Measurements from ENCODE around the gene PDXDC1.
A peak's percentile ranks its signal among the peaks of the same experiment; 100 is the strongest.
"Not testable (repeated sequence)": the region's sequence is repeated elsewhere in the genome, so short reads cannot be mapped to it uniquely, and the experiment has no call there.

Gene PDXDC1

GRCh38 chr16:15062085-15062810 lies 87.4 kb downstream of the PDXDC1 start:
- not testable (repeated sequence) for DNase-seq (ENCODE audit: low read depth in 2 of 2, low spot score in 1 of 2)

- not testable (repeated sequence) for DNase-seq (ENCODE audit: low read depth in 2 of 2, low spot score in 1 of 2)
Observed at GRCh38 chr16:15065961-15066360, 91.1 kb downstream of the PDXDC1 start.

GRCh38 chr16:15066690-15067089 lies 91.9 kb downstream of the PDXDC1 start:
- DNase-seq (ENCODE audit: low read depth in 2 of 2, low spot score in 1 of 2), result not testable (repeated sequence)

GRCh38 chr16:15071013-15071412 lies 96.2 kb downstream of the PDXDC1 start:
- not testable (repeated sequence) for DNase-seq (ENCODE audit: low read depth in 2 of 2, low spot score in 1 of 2)

- not testable (repeated sequence) for DNase-seq (ENCODE audit: low read depth in 2 of 2, low spot score in 1 of 2)
Observed at GRCh38 chr16:15071916-15072769, 97.3 kb downstream of the PDXDC1 start.

GRCh38 chr16:15073101-15073500 lies 98.3 kb downstream of the PDXDC1 start:
- no peak for DNase-seq (ENCODE audit: low read depth in 2 of 2, low spot score in 1 of 2)

- DNase-seq (ENCODE audit: low read depth in 2 of 2, low spot score in 1 of 2), result not testable (repeated sequence)
Observed at GRCh38 chr16:15076161-15076560, 101.3 kb downstream of the PDXDC1 start.

- not testable (repeated sequence) for DNase-seq (ENCODE audit: low read depth in 2 of 2, low spot score in 1 of 2)
Observed at GRCh38 chr16:15080883-15081282, 106.1 kb downstream of the PDXDC1 start.

- not testable (repeated sequence) for DNase-seq (ENCODE audit: low read depth in 2 of 2, low spot score in 1 of 2)
Observed at GRCh38 chr16:15082788-15083187, 108.0 kb downstream of the PDXDC1 start.

GRCh38 chr16:15090663-15091269 lies 115.9 kb downstream of the PDXDC1 start:
- DNase-seq (ENCODE audit: low read depth in 2 of 2, low spot score in 1 of 2), result not testable (repeated sequence)

GRCh38 chr16:15093571-15093954 lies 118.7 kb downstream of the PDXDC1 start:
- DNase-seq (ENCODE audit: low read depth in 2 of 2, low spot score in 1 of 2), result not testable (repeated sequence)

- peak; percentile 53 to 74 for DNase-seq (ENCODE audit: low read depth in 2 of 2, low spot score in 1 of 2)
Observed at GRCh38 chr16:15093955-15094827, 119.4 kb downstream of the PDXDC1 start, which contains the start of gene RRN3. Gene RRN3 (minus strand): TSS chr16:15094272. CDS start chr16:15094233, 39 bp downstream.

- DNase-seq (ENCODE audit: low read depth in 2 of 2, low spot score in 1 of 2), result not testable (repeated sequence)
Observed at GRCh38 chr16:15096583-15096972, 121.8 kb downstream of the PDXDC1 start.

- not testable (repeated sequence) for DNase-seq (ENCODE audit: low read depth in 2 of 2, low spot score in 1 of 2)
Observed at GRCh38 chr16:15099366-15099909, 124.6 kb downstream of the PDXDC1 start.

- DNase-seq (ENCODE audit: low read depth in 2 of 2, low spot score in 1 of 2), result not testable (repeated sequence)
Observed at GRCh38 chr16:15100372-15100987, 125.7 kb downstream of the PDXDC1 start.

- DNase-seq (ENCODE audit: low read depth in 2 of 2, low spot score in 1 of 2), result not testable (repeated sequence)
Observed at GRCh38 chr16:15127641-15128425, 153.0 kb downstream of the PDXDC1 start.

- not testable (repeated sequence) for DNase-seq (ENCODE audit: low read depth in 2 of 2, low spot score in 1 of 2)
Observed at GRCh38 chr16:15130256-15130932, 155.6 kb downstream of the PDXDC1 start.

GRCh38 chr16:15130943-15131700 lies 156.3 kb downstream of the PDXDC1 start:
- DNase-seq (ENCODE audit: low read depth in 2 of 2, low spot score in 1 of 2), result not testable (repeated sequence)
